Kidney glomerular epithelial cell (primary cell): ENCODE measurements around the gene DPP4.
"Not testable (repeated sequence)": the region's sequence is repeated elsewhere in the genome, so short reads cannot be mapped to it uniquely, and the experiment has no call there.

Experiments used
- DNase-seq: peaks from one replicate; lab custom pipeline; 2025; lab: John Stamatoyannopoulos, UW

DPP4 gene

GRCh38 chr2:161955211-161955610 is 118.8 kb downstream of the DPP4 start:
- no peak for DNase-seq

DNA sequence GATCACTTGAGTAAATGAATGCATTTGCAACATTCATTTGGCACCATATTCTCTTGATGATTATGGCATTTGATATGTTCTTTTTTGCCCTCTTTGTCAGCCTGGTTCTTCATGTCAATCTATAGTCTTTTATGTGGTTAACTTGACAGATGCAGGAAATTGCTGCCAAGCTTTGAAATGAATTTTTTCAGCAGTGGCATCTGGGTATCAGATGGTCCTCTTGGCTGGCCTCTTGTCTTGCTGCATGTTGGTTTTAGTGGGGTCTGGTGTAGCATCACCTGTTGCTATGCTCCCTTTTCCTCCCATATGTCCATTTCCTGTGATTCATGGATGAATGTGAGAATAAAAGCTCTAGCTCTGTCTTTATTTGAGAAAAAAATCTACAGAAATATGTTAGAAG is 119.9 kb downstream of the DPP4 start:
- DNase-seq = no peak

- DNase-seq = not testable (repeated sequence)
Measured at GRCh38 chr2:161953367-161953766, 120.6 kb downstream of the DPP4 start.

GRCh38 chr2:161952783-161953191 is 121.2 kb downstream of the DPP4 start:
- no peak for DNase-seq

- DNase-seq = no peak
Measured at GRCh38 chr2:161947836-161948235, 126.2 kb downstream of the DPP4 start.

DNA sequence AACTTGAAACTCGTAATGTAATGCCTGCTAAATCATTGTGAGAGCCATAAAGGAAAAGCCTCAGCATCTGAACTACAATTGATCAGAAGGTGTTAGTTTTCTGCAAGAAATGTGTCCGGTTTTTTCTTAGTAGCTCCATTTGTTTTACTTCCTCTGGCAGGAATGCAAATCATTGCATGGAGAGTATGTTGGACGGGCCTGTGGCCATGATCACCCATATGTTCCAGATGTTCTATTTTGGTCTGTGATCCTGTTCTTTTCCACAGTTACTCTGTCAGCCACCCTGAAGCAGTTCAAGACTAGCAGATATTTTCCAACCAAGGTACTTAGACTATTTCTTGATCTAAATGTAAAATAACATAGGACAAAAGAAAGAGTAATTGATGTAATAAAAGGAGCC is 126.6 kb downstream of the DPP4 start:
- DNase-seq = no peak

DNA sequence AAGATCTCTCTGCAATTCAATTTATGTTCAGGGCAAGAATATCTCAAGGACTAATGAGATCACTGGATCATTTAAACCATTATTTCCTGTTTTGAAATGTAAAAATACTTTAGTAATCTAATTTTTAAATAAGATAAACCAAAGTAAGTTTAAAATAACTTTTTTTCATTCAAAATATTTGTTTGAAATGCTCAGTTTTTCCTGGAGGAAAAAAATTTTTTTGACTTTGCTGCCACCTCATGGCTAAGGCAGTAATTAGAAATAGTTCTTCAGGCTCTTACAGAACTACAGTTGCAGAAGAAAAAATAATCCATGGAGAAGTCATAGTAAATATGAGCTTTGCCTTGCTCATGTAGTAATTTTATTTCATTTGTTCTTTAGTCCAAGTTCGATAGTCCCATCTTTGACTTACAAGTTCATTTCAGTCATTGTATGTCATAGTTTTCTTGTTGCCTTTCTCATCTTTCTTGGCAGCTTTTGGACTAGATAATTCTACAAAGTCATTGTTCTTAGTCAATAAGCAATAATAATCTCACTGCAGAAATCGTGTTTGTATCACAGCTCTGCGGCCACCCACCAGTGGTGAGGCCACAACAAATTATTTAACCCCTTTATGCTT is 127.4 kb downstream of the DPP4 start:
- DNase-seq = peak; percentile 28

DNA sequence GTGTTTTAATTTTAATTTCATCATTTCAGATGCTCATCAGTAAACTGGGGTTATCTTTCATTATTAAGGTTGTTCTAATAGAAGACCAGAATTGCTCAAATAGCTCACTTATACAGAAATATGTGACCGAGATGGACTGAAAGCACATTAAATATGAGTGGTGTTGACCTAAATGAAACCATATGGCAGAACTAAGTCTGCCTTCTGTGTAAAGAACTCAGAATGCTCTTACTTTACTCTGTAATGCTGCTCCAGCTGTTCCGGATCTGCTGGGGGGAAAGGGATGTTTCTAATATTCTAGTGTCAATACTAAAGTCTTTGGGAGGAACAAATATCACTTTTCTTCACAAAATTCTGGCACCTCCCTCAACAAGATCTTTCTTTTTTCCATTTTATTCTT is 131.0 kb downstream of the DPP4 start:
- no peak for DNase-seq
